Thyroid gland (tissue), 4 donors: ENCODE data around the gene SUGCT. TPM values are rescaled to one million over a fixed set of nuclear protein-coding genes. Genes with fewer than 3 reads are reported as not detected.

ENCODE experiments used
- DNase-seq, 2 donors: peaks; one replicate each; pipeline ENCODE4 v3.0.0-alpha.2; 2019
- H3K27ac ChIP-seq, 3 donors: fragments of 200-600 bp; sonication (generic); 1 replicate in 2 of 3; 2 replicates in 1 of 3; pipeline ENCODE4 v1.5.1; 2016 to 2019; ENCODE audit warnings: mild to moderate bottlenecking in 1 of 3, moderate library complexity in 1 of 3
- H3K27me3 ChIP-seq: fragments of 200-600 bp; sonication (generic); one replicate; pipeline ENCODE4 v1.5.1; 2019
- H3K36me3 ChIP-seq, 2 donors: fragments of 200-600 bp; sonication (generic); one replicate each; pipeline ENCODE4 v1.5.1; 2016 to 2019
- H3K4me1 ChIP-seq, 2 donors: fragments of 200-600 bp; sonication (generic); one replicate each; pipeline ENCODE4 v1.5.1; 2017 to 2019
- H3K4me3 ChIP-seq, 3 donors: fragments of 200-600 bp; sonication (generic); replicated peaks in 1 of 3; 1 replicate in 2 of 3; 2 replicates in 1 of 3; pipeline ENCODE4 v1.5.1; 2016; ENCODE audit warnings: mild to moderate bottlenecking in 1 of 3
- H3K9me3 ChIP-seq: fragments of 200-600 bp; sonication (generic); one replicate; pipeline ENCODE4 v1.5.1; 2017
- POLR2A ChIP-seq, 2 donors: fragments of 450-650 bp; IDR thresholded peaks; one replicate each; pipeline ENCODE4 v1.6.1; 2017; ENCODE audit warnings: antibody characterized with exemption in 2 of 2, mild to moderate bottlenecking in 2 of 2, moderate library complexity in 1 of 2
- WGBS, 2 donors: methylation state at CpG; one replicate each; pipeline ENCODE4 v1.1.5; 2017; 5-methylcytosine and 5-hydroxymethylcytosine counted together
- intact Hi-C: fragments of 100-400 bp; cut with DNase I; formaldehyde crosslinking; loops from one replicate; pipeline ENCODE4 v1.15.1; 2023
- total RNA-seq, 4 donors: library from RNA; depleted of rRNA; stranded (reverse); fragments of >200 nt; gene quantifications; one replicate each; pipeline ENCODE4 v1.2.3, GENCODE V29; 2016
- TF ChIP-seq, protein P1 (sequence below), 6 experiments: fragments of 200-600 bp in 3 of 6; fragments of 450-650 bp in 3 of 6; sonication (generic) in 3 of 6; IDR thresholded peaks; one replicate each; pipeline ENCODE4 v1.5.1; 2016 to 2019; ENCODE audit warnings: antibody characterized with exemption in 6 of 6, mild to moderate bottlenecking in 2 of 6, inconsistent platforms in 1 of 6, moderate library complexity in 1 of 6

Gene SUGCT
- total RNA-seq, 4 donors from 2014 or later, result 1.3 to 15.2 (median 3.2) TPM

GRCh38 chr7:40827222-40828085, 692.6 kb downstream of the SUGCT start:
- peak; percentile 72 to 75 for DNase-seq
- Histone ChIP-seq H3K4me3 (no peak overlapping the region), H3K27ac (peak overlapping the region; percentile 64 to 87 (median 74)), H3K27me3 (no peaks in the 10 kb centered on the region), H3K4me1 (peaks cover 29 to 39% of the 10 kb centered on the region in 2 donors), H3K9me3 (no peaks in the 10 kb centered on the region), H3K36me3 (no peaks in the 10 kb centered on the region)
- WGBS, 2 donors, result 19 to 22% methylated on average over 10 of the region's 10 CpGs
- intact Hi-C loops, result no loop called here
- peak in 1 of 2 donors; percentile 1 for TF ChIP-seq POLR2A (IDR thresholded peaks at IDR 0.05)
- TF ChIP-seq, protein P1, sequence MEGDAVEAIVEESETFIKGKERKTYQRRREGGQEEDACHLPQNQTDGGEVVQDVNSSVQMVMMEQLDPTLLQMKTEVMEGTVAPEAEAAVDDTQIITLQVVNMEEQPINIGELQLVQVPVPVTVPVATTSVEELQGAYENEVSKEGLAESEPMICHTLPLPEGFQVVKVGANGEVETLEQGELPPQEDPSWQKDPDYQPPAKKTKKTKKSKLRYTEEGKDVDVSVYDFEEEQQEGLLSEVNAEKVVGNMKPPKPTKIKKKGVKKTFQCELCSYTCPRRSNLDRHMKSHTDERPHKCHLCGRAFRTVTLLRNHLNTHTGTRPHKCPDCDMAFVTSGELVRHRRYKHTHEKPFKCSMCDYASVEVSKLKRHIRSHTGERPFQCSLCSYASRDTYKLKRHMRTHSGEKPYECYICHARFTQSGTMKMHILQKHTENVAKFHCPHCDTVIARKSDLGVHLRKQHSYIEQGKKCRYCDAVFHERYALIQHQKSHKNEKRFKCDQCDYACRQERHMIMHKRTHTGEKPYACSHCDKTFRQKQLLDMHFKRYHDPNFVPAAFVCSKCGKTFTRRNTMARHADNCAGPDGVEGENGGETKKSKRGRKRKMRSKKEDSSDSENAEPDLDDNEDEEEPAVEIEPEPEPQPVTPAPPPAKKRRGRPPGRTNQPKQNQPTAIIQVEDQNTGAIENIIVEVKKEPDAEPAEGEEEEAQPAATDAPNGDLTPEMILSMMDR (IDR thresholded peaks at IDR 0.05), result no peak

- intact Hi-C loops, result no loop called here
- WGBS, 2 donors, result 92 to 95% methylated on average over 10 of the region's 10 CpGs
- Histone ChIP-seq H3K4me1 (peaks cover 29 to 39% of the 10 kb centered on the region in 2 donors), H3K9me3 (no peaks in the 10 kb centered on the region), H3K36me3 (no peaks in the 10 kb centered on the region), H3K27ac (peak overlapping the region in 2 of 3 donors; percentile 16 to 21), H3K27me3 (no peaks in the 10 kb centered on the region), H3K4me3 (no peak overlapping the region)
- no peak for TF ChIP-seq POLR2A (IDR thresholded peaks at IDR 0.05)
- peak; percentile 27 to 54 for DNase-seq
Measured at GRCh38 chr7:40828686-40829600, 694.1 kb downstream of the SUGCT start.

GRCh38 chr7:40833191-40833887, 698.5 kb downstream of the SUGCT start:
- TF ChIP-seq, protein P1 (IDR thresholded peaks at IDR 0.05), result no peak
- TF ChIP-seq POLR2A (IDR thresholded peaks at IDR 0.05), result no peak
- Histone ChIP-seq H3K36me3 (no peaks in the 10 kb centered on the region), H3K4me1 (peaks cover 9 to 10% of the 10 kb centered on the region in 2 donors), H3K4me3 (no peak overlapping the region), H3K27me3 (no peaks in the 10 kb centered on the region), H3K9me3 (no peaks in the 10 kb centered on the region), H3K27ac (no peak overlapping the region)
- WGBS, 2 donors, result 88 to 93% methylated on average over 3 of the region's 3 CpGs
- intact Hi-C loops, result no loop called here
- DNase-seq, result no peak

- 40% methylated on average over 2 of the region's 2 CpGs for WGBS, 2 donors
- intact Hi-C loops, result no loop called here
- H3K9me3 ChIP-seq, result no peaks in the 10 kb centered on the region
Measured at GRCh38 chr7:40833888-40834234, 699.1 kb downstream of the SUGCT start.

More at GRCh38 chr7:40833888-40834234, 699.1 kb downstream of the SUGCT start:
- Histone ChIP-seq H3K27me3 (no peaks in the 10 kb centered on the region), H3K4me1 (peaks cover 4% of the 10 kb centered on the region in 2 donors), H3K4me3 (no peak overlapping the region), H3K27ac (no peak overlapping the region), H3K36me3 (no peaks in the 10 kb centered on the region)
- no peak for DNase-seq
- no peak for TF ChIP-seq POLR2A (IDR thresholded peaks at IDR 0.05)
- TF ChIP-seq, protein P1 (IDR thresholded peaks at IDR 0.05), result peak in 3 of 6 experiments; percentile 24 to 36 (median 29)
